ENCODE data around the gene EFNA2. TPM values are rescaled to one million over a fixed set of nuclear protein-coding genes. Genes with fewer than 3 reads are reported as not detected.

Gene EFNA2
- total and polyA plus RNA-seq, 2 of the 8 experiments (the other 6 are each of a cell fraction or from before 2014, with no cell fraction given) = 4.0 to 7.0 TPM

DNA sequence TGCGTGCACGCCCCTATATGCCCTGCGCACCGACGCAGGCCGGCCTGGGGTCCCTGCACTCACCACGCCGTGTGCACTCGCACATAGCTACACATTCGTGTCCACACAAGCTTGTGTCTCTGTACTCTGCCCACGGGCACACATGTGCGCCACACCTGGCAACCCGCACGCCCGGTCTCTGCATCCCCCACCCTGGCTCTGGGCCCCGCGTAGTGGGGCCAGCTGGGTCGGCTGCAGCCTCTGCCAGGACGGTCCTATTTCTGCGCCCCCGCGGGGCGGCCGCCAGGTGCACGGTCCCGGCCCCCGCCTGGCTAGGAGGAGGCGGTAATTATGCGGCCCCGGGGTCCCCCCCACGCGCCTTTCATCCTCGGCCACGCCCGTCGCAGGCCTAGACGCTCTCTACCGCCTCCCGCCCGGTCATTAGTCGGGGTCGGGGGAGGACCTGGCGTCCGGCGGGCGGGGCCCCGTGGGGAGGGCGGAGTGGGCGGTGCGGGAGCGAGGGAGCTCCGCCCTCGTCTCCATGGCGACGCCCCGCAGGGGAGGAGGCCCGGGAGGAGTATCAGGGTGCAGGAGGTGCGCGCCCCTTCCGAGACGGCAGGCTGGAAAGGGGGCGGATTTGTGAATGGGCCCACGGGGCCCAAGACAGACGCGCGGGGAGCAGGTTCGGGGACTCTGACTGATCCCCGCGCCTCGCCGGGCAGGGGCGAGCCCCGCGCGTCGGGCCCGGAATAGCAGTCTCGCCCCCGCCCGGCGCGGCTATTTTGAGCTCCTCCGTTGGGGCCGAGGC lies 19.4 kb upstream of the EFNA2 start (continued):
- TF ChIP-seq, protein P1, sequence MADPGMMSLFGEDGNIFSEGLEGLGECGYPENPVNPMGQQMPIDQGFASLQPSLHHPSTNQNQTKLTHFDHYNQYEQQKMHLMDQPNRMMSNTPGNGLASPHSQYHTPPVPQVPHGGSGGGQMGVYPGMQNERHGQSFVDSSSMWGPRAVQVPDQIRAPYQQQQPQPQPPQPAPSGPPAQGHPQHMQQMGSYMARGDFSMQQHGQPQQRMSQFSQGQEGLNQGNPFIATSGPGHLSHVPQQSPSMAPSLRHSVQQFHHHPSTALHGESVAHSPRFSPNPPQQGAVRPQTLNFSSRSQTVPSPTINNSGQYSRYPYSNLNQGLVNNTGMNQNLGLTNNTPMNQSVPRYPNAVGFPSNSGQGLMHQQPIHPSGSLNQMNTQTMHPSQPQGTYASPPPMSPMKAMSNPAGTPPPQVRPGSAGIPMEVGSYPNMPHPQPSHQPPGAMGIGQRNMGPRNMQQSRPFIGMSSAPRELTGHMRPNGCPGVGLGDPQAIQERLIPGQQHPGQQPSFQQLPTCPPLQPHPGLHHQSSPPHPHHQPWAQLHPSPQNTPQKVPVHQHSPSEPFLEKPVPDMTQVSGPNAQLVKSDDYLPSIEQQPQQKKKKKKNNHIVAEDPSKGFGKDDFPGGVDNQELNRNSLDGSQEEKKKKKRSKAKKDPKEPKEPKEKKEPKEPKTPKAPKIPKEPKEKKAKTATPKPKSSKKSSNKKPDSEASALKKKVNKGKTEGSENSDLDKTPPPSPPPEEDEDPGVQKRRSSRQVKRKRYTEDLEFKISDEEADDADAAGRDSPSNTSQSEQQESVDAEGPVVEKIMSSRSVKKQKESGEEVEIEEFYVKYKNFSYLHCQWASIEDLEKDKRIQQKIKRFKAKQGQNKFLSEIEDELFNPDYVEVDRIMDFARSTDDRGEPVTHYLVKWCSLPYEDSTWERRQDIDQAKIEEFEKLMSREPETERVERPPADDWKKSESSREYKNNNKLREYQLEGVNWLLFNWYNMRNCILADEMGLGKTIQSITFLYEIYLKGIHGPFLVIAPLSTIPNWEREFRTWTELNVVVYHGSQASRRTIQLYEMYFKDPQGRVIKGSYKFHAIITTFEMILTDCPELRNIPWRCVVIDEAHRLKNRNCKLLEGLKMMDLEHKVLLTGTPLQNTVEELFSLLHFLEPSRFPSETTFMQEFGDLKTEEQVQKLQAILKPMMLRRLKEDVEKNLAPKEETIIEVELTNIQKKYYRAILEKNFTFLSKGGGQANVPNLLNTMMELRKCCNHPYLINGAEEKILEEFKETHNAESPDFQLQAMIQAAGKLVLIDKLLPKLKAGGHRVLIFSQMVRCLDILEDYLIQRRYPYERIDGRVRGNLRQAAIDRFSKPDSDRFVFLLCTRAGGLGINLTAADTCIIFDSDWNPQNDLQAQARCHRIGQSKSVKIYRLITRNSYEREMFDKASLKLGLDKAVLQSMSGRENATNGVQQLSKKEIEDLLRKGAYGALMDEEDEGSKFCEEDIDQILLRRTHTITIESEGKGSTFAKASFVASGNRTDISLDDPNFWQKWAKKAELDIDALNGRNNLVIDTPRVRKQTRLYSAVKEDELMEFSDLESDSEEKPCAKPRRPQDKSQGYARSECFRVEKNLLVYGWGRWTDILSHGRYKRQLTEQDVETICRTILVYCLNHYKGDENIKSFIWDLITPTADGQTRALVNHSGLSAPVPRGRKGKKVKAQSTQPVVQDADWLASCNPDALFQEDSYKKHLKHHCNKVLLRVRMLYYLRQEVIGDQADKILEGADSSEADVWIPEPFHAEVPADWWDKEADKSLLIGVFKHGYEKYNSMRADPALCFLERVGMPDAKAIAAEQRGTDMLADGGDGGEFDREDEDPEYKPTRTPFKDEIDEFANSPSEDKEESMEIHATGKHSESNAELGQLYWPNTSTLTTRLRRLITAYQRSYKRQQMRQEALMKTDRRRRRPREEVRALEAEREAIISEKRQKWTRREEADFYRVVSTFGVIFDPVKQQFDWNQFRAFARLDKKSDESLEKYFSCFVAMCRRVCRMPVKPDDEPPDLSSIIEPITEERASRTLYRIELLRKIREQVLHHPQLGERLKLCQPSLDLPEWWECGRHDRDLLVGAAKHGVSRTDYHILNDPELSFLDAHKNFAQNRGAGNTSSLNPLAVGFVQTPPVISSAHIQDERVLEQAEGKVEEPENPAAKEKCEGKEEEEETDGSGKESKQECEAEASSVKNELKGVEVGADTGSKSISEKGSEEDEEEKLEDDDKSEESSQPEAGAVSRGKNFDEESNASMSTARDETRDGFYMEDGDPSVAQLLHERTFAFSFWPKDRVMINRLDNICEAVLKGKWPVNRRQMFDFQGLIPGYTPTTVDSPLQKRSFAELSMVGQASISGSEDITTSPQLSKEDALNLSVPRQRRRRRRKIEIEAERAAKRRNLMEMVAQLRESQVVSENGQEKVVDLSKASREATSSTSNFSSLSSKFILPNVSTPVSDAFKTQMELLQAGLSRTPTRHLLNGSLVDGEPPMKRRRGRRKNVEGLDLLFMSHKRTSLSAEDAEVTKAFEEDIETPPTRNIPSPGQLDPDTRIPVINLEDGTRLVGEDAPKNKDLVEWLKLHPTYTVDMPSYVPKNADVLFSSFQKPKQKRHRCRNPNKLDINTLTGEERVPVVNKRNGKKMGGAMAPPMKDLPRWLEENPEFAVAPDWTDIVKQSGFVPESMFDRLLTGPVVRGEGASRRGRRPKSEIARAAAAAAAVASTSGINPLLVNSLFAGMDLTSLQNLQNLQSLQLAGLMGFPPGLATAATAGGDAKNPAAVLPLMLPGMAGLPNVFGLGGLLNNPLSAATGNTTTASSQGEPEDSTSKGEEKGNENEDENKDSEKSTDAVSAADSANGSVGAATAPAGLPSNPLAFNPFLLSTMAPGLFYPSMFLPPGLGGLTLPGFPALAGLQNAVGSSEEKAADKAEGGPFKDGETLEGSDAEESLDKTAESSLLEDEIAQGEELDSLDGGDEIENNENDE (IDR thresholded peaks at IDR 0.05; ENCODE audit: insufficient replicate concordance, low read length) = no peak
- TF ChIP-seq, protein P2, sequence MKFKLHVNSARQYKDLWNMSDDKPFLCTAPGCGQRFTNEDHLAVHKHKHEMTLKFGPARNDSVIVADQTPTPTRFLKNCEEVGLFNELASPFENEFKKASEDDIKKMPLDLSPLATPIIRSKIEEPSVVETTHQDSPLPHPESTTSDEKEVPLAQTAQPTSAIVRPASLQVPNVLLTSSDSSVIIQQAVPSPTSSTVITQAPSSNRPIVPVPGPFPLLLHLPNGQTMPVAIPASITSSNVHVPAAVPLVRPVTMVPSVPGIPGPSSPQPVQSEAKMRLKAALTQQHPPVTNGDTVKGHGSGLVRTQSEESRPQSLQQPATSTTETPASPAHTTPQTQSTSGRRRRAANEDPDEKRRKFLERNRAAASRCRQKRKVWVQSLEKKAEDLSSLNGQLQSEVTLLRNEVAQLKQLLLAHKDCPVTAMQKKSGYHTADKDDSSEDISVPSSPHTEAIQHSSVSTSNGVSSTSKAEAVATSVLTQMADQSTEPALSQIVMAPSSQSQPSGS (IDR thresholded peaks at IDR 0.05; ENCODE audit: low read length) = no peak
- TF ChIP-seq, protein P3, sequence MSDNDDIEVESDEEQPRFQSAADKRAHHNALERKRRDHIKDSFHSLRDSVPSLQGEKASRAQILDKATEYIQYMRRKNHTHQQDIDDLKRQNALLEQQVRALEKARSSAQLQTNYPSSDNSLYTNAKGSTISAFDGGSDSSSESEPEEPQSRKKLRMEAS (IDR thresholded peaks at IDR 0.05) = no peak
- TF ChIP-seq, protein P4, sequence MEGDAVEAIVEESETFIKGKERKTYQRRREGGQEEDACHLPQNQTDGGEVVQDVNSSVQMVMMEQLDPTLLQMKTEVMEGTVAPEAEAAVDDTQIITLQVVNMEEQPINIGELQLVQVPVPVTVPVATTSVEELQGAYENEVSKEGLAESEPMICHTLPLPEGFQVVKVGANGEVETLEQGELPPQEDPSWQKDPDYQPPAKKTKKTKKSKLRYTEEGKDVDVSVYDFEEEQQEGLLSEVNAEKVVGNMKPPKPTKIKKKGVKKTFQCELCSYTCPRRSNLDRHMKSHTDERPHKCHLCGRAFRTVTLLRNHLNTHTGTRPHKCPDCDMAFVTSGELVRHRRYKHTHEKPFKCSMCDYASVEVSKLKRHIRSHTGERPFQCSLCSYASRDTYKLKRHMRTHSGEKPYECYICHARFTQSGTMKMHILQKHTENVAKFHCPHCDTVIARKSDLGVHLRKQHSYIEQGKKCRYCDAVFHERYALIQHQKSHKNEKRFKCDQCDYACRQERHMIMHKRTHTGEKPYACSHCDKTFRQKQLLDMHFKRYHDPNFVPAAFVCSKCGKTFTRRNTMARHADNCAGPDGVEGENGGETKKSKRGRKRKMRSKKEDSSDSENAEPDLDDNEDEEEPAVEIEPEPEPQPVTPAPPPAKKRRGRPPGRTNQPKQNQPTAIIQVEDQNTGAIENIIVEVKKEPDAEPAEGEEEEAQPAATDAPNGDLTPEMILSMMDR (IDR thresholded peaks at IDR 0.05; ENCODE audit: control extremely low read depth in 1 of 3, insufficient read depth in 1 of 3, low read depth in 1 of 3, low read length in 3 of 3) = no peak
- no peak for TF ChIP-seq HDAC6 (IDR thresholded peaks at IDR 0.05; ENCODE audit: low read depth, low read length)
